ENCODE data around the gene EMP1.
A peak's percentile ranks its signal among the peaks of the same experiment; 100 is the strongest.

EMP1 gene

GRCh38 chr12:13183620-13184019 is 12.9 kb upstream of the EMP1 start:
- H3K9me3 Mint-ChIP-seq: no peaks in the 10 kb centered on the region
- H3K4me1 Mint-ChIP-seq: peaks cover 16% of the 10 kb centered on the region
- no peak overlapping the region for H3K27ac Mint-ChIP-seq
- no peak overlapping the region for H3K4me3 Mint-ChIP-seq
- H3K27me3 Mint-ChIP-seq: no peaks in the 10 kb centered on the region
- no peaks in the 10 kb centered on the region for H3K36me3 Mint-ChIP-seq

- Mint-ChIP-seq H3K4me3 (no peak overlapping the region), H3K27me3 (no peaks in the 10 kb centered on the region), H3K4me1 (no peaks in the 10 kb centered on the region), H3K9me3 (no peaks in the 10 kb centered on the region), H3K36me3 (no peaks in the 10 kb centered on the region), H3K27ac (no peak overlapping the region)
Measured at GRCh38 chr12:13186302-13186701, 10.2 kb upstream of the EMP1 start.

GRCh38 chr12:13187399-13187798 is 9.1 kb upstream of the EMP1 start:
- Mint-ChIP-seq H3K36me3 (no peaks in the 10 kb centered on the region), H3K9me3 (no peaks in the 10 kb centered on the region), H3K4me3 (no peak overlapping the region), H3K4me1 (no peaks in the 10 kb centered on the region), H3K27ac (no peak overlapping the region), H3K27me3 (no peaks in the 10 kb centered on the region)

- no peaks in the 10 kb centered on the region for H3K36me3 Mint-ChIP-seq
- no peaks in the 10 kb centered on the region for H3K27me3 Mint-ChIP-seq
- no peaks in the 10 kb centered on the region for H3K4me1 Mint-ChIP-seq
- H3K9me3 Mint-ChIP-seq: no peaks in the 10 kb centered on the region
- H3K4me3 Mint-ChIP-seq: no peak overlapping the region
- peak overlapping the region; percentile 30 for H3K27ac Mint-ChIP-seq
Measured at GRCh38 chr12:13189264-13189663, 7.3 kb upstream of the EMP1 start.

GRCh38 chr12:13190275-13190674 is 6.3 kb upstream of the EMP1 start:
- Mint-ChIP-seq H3K27me3 (no peaks in the 10 kb centered on the region), H3K4me3 (no peak overlapping the region), H3K4me1 (no peaks in the 10 kb centered on the region), H3K36me3 (no peaks in the 10 kb centered on the region), H3K27ac (no peak overlapping the region), H3K9me3 (no peaks in the 10 kb centered on the region)

GRCh38 chr12:13192719-13193118 is 3.8 kb upstream of the EMP1 start:
- Mint-ChIP-seq H3K4me1 (peaks cover 22% of the 10 kb centered on the region), H3K9me3 (no peaks in the 10 kb centered on the region), H3K27me3 (no peaks in the 10 kb centered on the region), H3K36me3 (no peaks in the 10 kb centered on the region), H3K27ac (no peak overlapping the region), H3K4me3 (no peak overlapping the region)

- no peak overlapping the region for H3K27ac Mint-ChIP-seq
- no peaks in the 10 kb centered on the region for H3K36me3 Mint-ChIP-seq
- no peak overlapping the region for H3K4me3 Mint-ChIP-seq
- peaks cover 25% of the 10 kb centered on the region for H3K4me1 Mint-ChIP-seq
- H3K9me3 Mint-ChIP-seq: no peaks in the 10 kb centered on the region
- H3K27me3 Mint-ChIP-seq: no peaks in the 10 kb centered on the region
Measured at GRCh38 chr12:13193505-13194231, 2.9 kb upstream of the EMP1 start.

GRCh38 chr12:13194401-13195110 is 2.0 kb upstream of the EMP1 start:
- Mint-ChIP-seq H3K27ac (no peak overlapping the region), H3K9me3 (no peaks in the 10 kb centered on the region), H3K27me3 (no peaks in the 10 kb centered on the region), H3K36me3 (no peaks in the 10 kb centered on the region), H3K4me3 (no peak overlapping the region), H3K4me1 (peaks cover 25% of the 10 kb centered on the region)

- H3K4me1 Mint-ChIP-seq: peaks cover 25% of the 10 kb centered on the region
- H3K36me3 Mint-ChIP-seq: no peaks in the 10 kb centered on the region
- H3K27me3 Mint-ChIP-seq: no peaks in the 10 kb centered on the region
- no peaks in the 10 kb centered on the region for H3K9me3 Mint-ChIP-seq
- peak overlapping the region; percentile 65 for H3K27ac Mint-ChIP-seq
- H3K4me3 Mint-ChIP-seq: no peak overlapping the region
Measured at GRCh38 chr12:13195250-13195649, 1.3 kb upstream of the EMP1 start.

GRCh38 chr12:13195785-13196129 is 769 bp upstream of the EMP1 start:
- Mint-ChIP-seq H3K27ac (peak overlapping the region; percentile 65), H3K4me3 (no peak overlapping the region), H3K9me3 (no peaks in the 10 kb centered on the region), H3K4me1 (peaks cover 25% of the 10 kb centered on the region), H3K27me3 (no peaks in the 10 kb centered on the region), H3K36me3 (no peaks in the 10 kb centered on the region)

GRCh38 chr12:13197032-13197431 is 506 bp downstream of the EMP1 start:
- H3K4me1 Mint-ChIP-seq: peaks cover 25% of the 10 kb centered on the region
- no peaks in the 10 kb centered on the region for H3K27me3 Mint-ChIP-seq
- no peaks in the 10 kb centered on the region for H3K36me3 Mint-ChIP-seq
- H3K4me3 Mint-ChIP-seq: peak overlapping the region; percentile 77
- H3K27ac Mint-ChIP-seq: peak overlapping the region; percentile 56
- no peaks in the 10 kb centered on the region for H3K9me3 Mint-ChIP-seq

GRCh38 chr12:13197526-13198143 is 1.1 kb downstream of the EMP1 start:
- H3K27ac Mint-ChIP-seq: no peak overlapping the region
- peaks cover 25% of the 10 kb centered on the region for H3K4me1 Mint-ChIP-seq
- no peaks in the 10 kb centered on the region for H3K9me3 Mint-ChIP-seq
- no peaks in the 10 kb centered on the region for H3K36me3 Mint-ChIP-seq
- no peaks in the 10 kb centered on the region for H3K27me3 Mint-ChIP-seq
- H3K4me3 Mint-ChIP-seq: peak overlapping the region; percentile 77

GRCh38 chr12:13198241-13198640 is 1.7 kb downstream of the EMP1 start:
- no peaks in the 10 kb centered on the region for H3K36me3 Mint-ChIP-seq
- H3K9me3 Mint-ChIP-seq: no peaks in the 10 kb centered on the region
- peak overlapping the region; percentile 8 for H3K4me3 Mint-ChIP-seq
- H3K4me1 Mint-ChIP-seq: peaks cover 25% of the 10 kb centered on the region
- no peak overlapping the region for H3K27ac Mint-ChIP-seq
- no peaks in the 10 kb centered on the region for H3K27me3 Mint-ChIP-seq

GRCh38 chr12:13198876-13199275 is 2.4 kb downstream of the EMP1 start:
- H3K27ac Mint-ChIP-seq: no peak overlapping the region
- no peaks in the 10 kb centered on the region for H3K36me3 Mint-ChIP-seq
- H3K4me3 Mint-ChIP-seq: no peak overlapping the region
- no peaks in the 10 kb centered on the region for H3K27me3 Mint-ChIP-seq
- H3K9me3 Mint-ChIP-seq: no peaks in the 10 kb centered on the region
- H3K4me1 Mint-ChIP-seq: peaks cover 25% of the 10 kb centered on the region

- Mint-ChIP-seq H3K27ac (peak overlapping the region; percentile 46), H3K36me3 (no peaks in the 10 kb centered on the region), H3K4me1 (peaks cover 25% of the 10 kb centered on the region), H3K9me3 (no peaks in the 10 kb centered on the region), H3K4me3 (no peak overlapping the region), H3K27me3 (no peaks in the 10 kb centered on the region)
Measured at GRCh38 chr12:13199592-13199991, 3.1 kb downstream of the EMP1 start.

- H3K4me3 Mint-ChIP-seq: no peak overlapping the region
- H3K4me1 Mint-ChIP-seq: peaks cover 26% of the 10 kb centered on the region
- no peak overlapping the region for H3K27ac Mint-ChIP-seq
- H3K9me3 Mint-ChIP-seq: no peaks in the 10 kb centered on the region
- no peaks in the 10 kb centered on the region for H3K36me3 Mint-ChIP-seq
- no peaks in the 10 kb centered on the region for H3K27me3 Mint-ChIP-seq
Measured at GRCh38 chr12:13200841-13201240, 4.3 kb downstream of the EMP1 start.

Measured in activated naive CD4-positive, alpha-beta T cell treated with anti-CD3 and anti-CD28 coated beads, Interleukin-2, amount 50 U/mL, for 24 hours (primary cell).